NB4 (cell line): Measurements from ENCODE around the gene SAFB2.

Experiments
- MYC ChIP-seq: IDR thresholded peaks from 2 replicates; pipeline ENCODE4 v1.6.1; 2011; ENCODE audit warnings: low read depth, low read length
- POLR2A ChIP-seq: IDR thresholded peaks from 2 replicates; pipeline ENCODE4 v1.6.1; 2011; ENCODE audit warnings: mild to moderate bottlenecking; ENCODE audit not compliant: insufficient read length; ENCODE audit errors: extremely low read depth
- TF ChIP-seq, protein P1 (sequence below): IDR thresholded peaks from one replicate; pipeline ENCODE4 v1.5.1; 2012; ENCODE audit warnings: low read depth, low read length
- TF ChIP-seq, protein P2 (sequence below): IDR thresholded peaks from 2 replicates; pipeline ENCODE4 v1.6.1; 2011; ENCODE audit warnings: low read depth, low read length

DNA sequence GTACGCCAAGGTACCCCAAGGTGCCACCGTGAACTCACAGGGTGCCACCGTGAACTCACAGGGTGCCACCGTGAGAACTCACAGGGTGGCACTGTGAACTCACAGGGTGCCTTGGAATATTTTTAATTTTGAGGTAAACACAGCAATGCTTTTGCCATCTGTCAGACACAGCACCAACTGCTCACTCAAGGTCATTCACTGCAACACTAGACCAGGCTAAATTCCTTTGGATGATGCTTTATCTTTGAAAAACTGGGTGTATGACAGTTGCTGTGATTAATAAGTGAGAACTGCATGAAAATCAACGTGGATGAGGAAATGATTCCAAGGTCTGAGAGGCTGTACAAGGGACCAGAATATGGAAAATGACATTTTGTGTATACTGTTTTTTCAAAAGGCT is 18.9 kb downstream of the SAFB2 start:
- TF ChIP-seq, protein P1, sequence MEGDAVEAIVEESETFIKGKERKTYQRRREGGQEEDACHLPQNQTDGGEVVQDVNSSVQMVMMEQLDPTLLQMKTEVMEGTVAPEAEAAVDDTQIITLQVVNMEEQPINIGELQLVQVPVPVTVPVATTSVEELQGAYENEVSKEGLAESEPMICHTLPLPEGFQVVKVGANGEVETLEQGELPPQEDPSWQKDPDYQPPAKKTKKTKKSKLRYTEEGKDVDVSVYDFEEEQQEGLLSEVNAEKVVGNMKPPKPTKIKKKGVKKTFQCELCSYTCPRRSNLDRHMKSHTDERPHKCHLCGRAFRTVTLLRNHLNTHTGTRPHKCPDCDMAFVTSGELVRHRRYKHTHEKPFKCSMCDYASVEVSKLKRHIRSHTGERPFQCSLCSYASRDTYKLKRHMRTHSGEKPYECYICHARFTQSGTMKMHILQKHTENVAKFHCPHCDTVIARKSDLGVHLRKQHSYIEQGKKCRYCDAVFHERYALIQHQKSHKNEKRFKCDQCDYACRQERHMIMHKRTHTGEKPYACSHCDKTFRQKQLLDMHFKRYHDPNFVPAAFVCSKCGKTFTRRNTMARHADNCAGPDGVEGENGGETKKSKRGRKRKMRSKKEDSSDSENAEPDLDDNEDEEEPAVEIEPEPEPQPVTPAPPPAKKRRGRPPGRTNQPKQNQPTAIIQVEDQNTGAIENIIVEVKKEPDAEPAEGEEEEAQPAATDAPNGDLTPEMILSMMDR = no peak
- TF ChIP-seq POLR2A (no peak), MYC (no peak)
- TF ChIP-seq, protein P2, sequence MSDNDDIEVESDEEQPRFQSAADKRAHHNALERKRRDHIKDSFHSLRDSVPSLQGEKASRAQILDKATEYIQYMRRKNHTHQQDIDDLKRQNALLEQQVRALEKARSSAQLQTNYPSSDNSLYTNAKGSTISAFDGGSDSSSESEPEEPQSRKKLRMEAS = no peak
